ENCODE data around the gene IMPG1. TPM values are rescaled to one million over a fixed set of nuclear protein-coding genes. Genes with fewer than 3 reads are reported as not detected.

The IMPG1 gene
- total and polyA plus RNA-seq, 5 experiments from 2014 or later = not detected

- ATAC-seq (no peak), DNase-seq (no peak)
- peaks cover 0 to 3% (median 0%) of the 10 kb centered on the region in 5 donors for H3K27me3 Mint-ChIP-seq
- peaks cover 0 to 9% (median 0%) of the 10 kb centered on the region in 9 donors for H3K9me3 Mint-ChIP-seq
- POLR2A ChIA-PET = no interaction called here
- H3K36me3 Mint-ChIP-seq = no peaks in the 10 kb centered on the region
- H3K4me1 Mint-ChIP-seq = no peaks in the 10 kb centered on the region
- no peak overlapping the region for H3K27ac Mint-ChIP-seq
- H3K4me3 Mint-ChIP-seq = no peak overlapping the region
Measured at GRCh38 chr6:75997696-75998095, 74.8 kb downstream of the IMPG1 start.

GRCh38 chr6:75993236-75994162, 79.0 kb downstream of the IMPG1 start:
- H3K36me3 Mint-ChIP-seq = no peaks in the 10 kb centered on the region
- POLR2A ChIA-PET = no interaction called here
- DNase-seq (no peak), ATAC-seq (no peak)
- H3K4me1 Mint-ChIP-seq = no peaks in the 10 kb centered on the region
- H3K27ac Mint-ChIP-seq = no peak overlapping the region
- H3K4me3 Mint-ChIP-seq = no peak overlapping the region
- H3K27me3 Mint-ChIP-seq = peaks cover 0 to 4% (median 0%) of the 10 kb centered on the region in 5 donors
- H3K9me3 Mint-ChIP-seq = peaks cover 0 to 9% (median 0%) of the 10 kb centered on the region in 9 donors

- no peaks in the 10 kb centered on the region for H3K4me1 Mint-ChIP-seq
- H3K36me3 Mint-ChIP-seq = no peaks in the 10 kb centered on the region
- POLR2A ChIA-PET = no interaction called here
- H3K9me3 Mint-ChIP-seq = peaks cover 0 to 9% (median 0%) of the 10 kb centered on the region in 9 donors
- no peak for DNase-seq
- peaks cover 0 to 4% (median 0%) of the 10 kb centered on the region in 5 donors for H3K27me3 Mint-ChIP-seq
- no peak overlapping the region for H3K27ac Mint-ChIP-seq
- no peak for ATAC-seq
- H3K4me3 Mint-ChIP-seq = no peak overlapping the region
Measured at GRCh38 chr6:75991941-75992340, 80.5 kb downstream of the IMPG1 start.

- POLR2A ChIA-PET = interaction anchor here (0.7 kb wide), 1 partner anchor 10 kb away, joined by 4 read pairs; no protein-coding TSS in a partner anchor
- Mint-ChIP-seq H3K36me3 (no peaks in the 10 kb centered on the region), H3K27ac (no peak overlapping the region)
Measured at GRCh38 chr6:75986935-75987334, 85.5 kb downstream of the IMPG1 start.

GRCh38 chr6:75975904-75976303, 96.6 kb downstream of the IMPG1 start:
- Mint-ChIP-seq H3K27ac (no peak overlapping the region), H3K9me3 (peaks cover 0 to 4% (median 0%) of the 10 kb centered on the region in 9 donors), H3K4me1 (no peaks in the 10 kb centered on the region), H3K4me3 (no peak overlapping the region), H3K27me3 (peaks cover 0 to 2% (median 0%) of the 10 kb centered on the region in 5 donors), H3K36me3 (no peaks in the 10 kb centered on the region)
- DNase-seq (no peak), ATAC-seq (no peak)
- POLR2A ChIA-PET = no interaction called here

More at GRCh38 chr6:75986935-75987334, 85.5 kb downstream of the IMPG1 start:
- ATAC-seq = no peak
- no peak overlapping the region for H3K4me3 Mint-ChIP-seq
- no peaks in the 10 kb centered on the region for H3K4me1 Mint-ChIP-seq
- no peak for DNase-seq
- H3K27me3 Mint-ChIP-seq = peaks cover 0 to 8% (median 0%) of the 10 kb centered on the region in 5 donors
- peaks cover 0 to 9% (median 0%) of the 10 kb centered on the region in 9 donors for H3K9me3 Mint-ChIP-seq

GRCh38 chr6:75970093-75970492, 102.4 kb downstream of the IMPG1 start:
- Mint-ChIP-seq H3K27me3 (peaks cover 0 to 5% (median 1%) of the 10 kb centered on the region in 5 donors), H3K27ac (no peak overlapping the region), H3K36me3 (no peaks in the 10 kb centered on the region), H3K4me3 (no peak overlapping the region), H3K4me1 (no peaks in the 10 kb centered on the region), H3K9me3 (peaks cover 0 to 4% (median 0%) of the 10 kb centered on the region in 9 donors)
- POLR2A ChIA-PET = no interaction called here
- ATAC-seq (no peak), DNase-seq (no peak)

GRCh38 chr6:75968143-75968542, 104.3 kb downstream of the IMPG1 start:
- peaks cover 0 to 5% (median 1%) of the 10 kb centered on the region in 5 donors for H3K27me3 Mint-ChIP-seq
- peaks cover 0 to 4% (median 0%) of the 10 kb centered on the region in 9 donors for H3K9me3 Mint-ChIP-seq
- peak overlapping the region in 1 of 10 donors; percentile 10 for H3K27ac Mint-ChIP-seq
- no peaks in the 10 kb centered on the region for H3K36me3 Mint-ChIP-seq
- DNase-seq (no peak), ATAC-seq (no peak)
- no peaks in the 10 kb centered on the region for H3K4me1 Mint-ChIP-seq
- H3K4me3 Mint-ChIP-seq = no peak overlapping the region
- POLR2A ChIA-PET = no interaction called here

GRCh38 chr6:75963569-75963968, 108.9 kb downstream of the IMPG1 start:
- Mint-ChIP-seq H3K9me3 (no peaks in the 10 kb centered on the region), H3K27me3 (peaks cover 0 to 9% (median 4%) of the 10 kb centered on the region in 5 donors), H3K4me1 (no peaks in the 10 kb centered on the region), H3K27ac (no peak overlapping the region), H3K4me3 (no peak overlapping the region), H3K36me3 (peaks cover 0 to 2% (median 0%) of the 10 kb centered on the region in 3 donors)
- no peak for ATAC-seq
- POLR2A ChIA-PET = no interaction called here
- no peak for DNase-seq

GRCh38 chr6:75952128-75952527, 120.3 kb downstream of the IMPG1 start:
- Mint-ChIP-seq H3K27me3 (peaks cover 0 to 3% (median 2%) of the 10 kb centered on the region in 5 donors), H3K4me1 (no peaks in the 10 kb centered on the region), H3K9me3 (peaks cover 0 to 7% (median 3%) of the 10 kb centered on the region in 9 donors), H3K36me3 (no peaks in the 10 kb centered on the region), H3K4me3 (no peak overlapping the region), H3K27ac (no peak overlapping the region)
- no peak for ATAC-seq
- POLR2A ChIA-PET = no interaction called here
- DNase-seq = no peak

GRCh38 chr6:75947935-75948334, 124.5 kb downstream of the IMPG1 start:
- no peak overlapping the region for H3K27ac Mint-ChIP-seq
- ATAC-seq (no peak), DNase-seq (no peak)
- H3K27me3 Mint-ChIP-seq = peaks cover 2 to 23% (median 3%) of the 10 kb centered on the region in 5 donors
- POLR2A ChIA-PET = no interaction called here
- H3K36me3 Mint-ChIP-seq = no peaks in the 10 kb centered on the region
- peaks cover 0 to 2% (median 0%) of the 10 kb centered on the region in 9 donors for H3K9me3 Mint-ChIP-seq
- H3K4me1 Mint-ChIP-seq = no peaks in the 10 kb centered on the region
- H3K4me3 Mint-ChIP-seq = no peak overlapping the region

- POLR2A ChIA-PET = no interaction called here
- no peak for DNase-seq
- H3K27me3 Mint-ChIP-seq = peaks cover 2 to 23% (median 3%) of the 10 kb centered on the region in 5 donors
- no peak overlapping the region for H3K4me3 Mint-ChIP-seq
- no peak overlapping the region for H3K27ac Mint-ChIP-seq
- no peaks in the 10 kb centered on the region for H3K36me3 Mint-ChIP-seq
- ATAC-seq = no peak
- H3K9me3 Mint-ChIP-seq = no peaks in the 10 kb centered on the region
- H3K4me1 Mint-ChIP-seq = no peaks in the 10 kb centered on the region
Measured at GRCh38 chr6:75946146-75946831, 126.2 kb downstream of the IMPG1 start.

GRCh38 chr6:75943381-75943780, 129.1 kb downstream of the IMPG1 start:
- H3K27me3 Mint-ChIP-seq = peaks cover 0 to 23% (median 4%) of the 10 kb centered on the region in 5 donors
- no peaks in the 10 kb centered on the region for H3K4me1 Mint-ChIP-seq

GRCh38 chr6:75941509-75941908, 131.0 kb downstream of the IMPG1 start:
- Mint-ChIP-seq H3K27ac (no peak overlapping the region), H3K9me3 (peaks cover 0 to 7% (median 0%) of the 10 kb centered on the region in 9 donors), H3K4me1 (no peaks in the 10 kb centered on the region), H3K27me3 (peaks cover 0 to 31% (median 9%) of the 10 kb centered on the region in 5 donors), H3K36me3 (peaks cover 0 to 5% (median 0%) of the 10 kb centered on the region in 3 donors), H3K4me3 (no peak overlapping the region)
- DNase-seq = no peak
- POLR2A ChIA-PET = no interaction called here
- no peak for ATAC-seq

More at GRCh38 chr6:75943381-75943780, 129.1 kb downstream of the IMPG1 start:
- ATAC-seq (no peak), DNase-seq (no peak)
- Mint-ChIP-seq H3K36me3 (peaks cover 0 to 5% (median 0%) of the 10 kb centered on the region in 3 donors), H3K27ac (no peak overlapping the region), H3K4me3 (no peak overlapping the region), H3K9me3 (peaks cover 0 to 7% (median 0%) of the 10 kb centered on the region in 9 donors)
- POLR2A ChIA-PET = no interaction called here

Data from naive thymus-derived CD8-positive, alpha-beta T cell (primary cell).